SJCRH30 (cell line): Measurements from ENCODE around the gene SLC35B2. TPM values are rescaled to one million over a fixed set of nuclear protein-coding genes. Genes with fewer than 3 reads are reported as not detected.

Source experiments
- DNase-seq, 2 experiments: peaks; one replicate each; pipeline ENCODE4 v3.0.0-alpha.2; 2015 to 2020
- H3K27ac ChIP-seq: fragments of 250-450 bp; sonication (Bioruptor Pico); 2 replicates; pipeline ENCODE4 v1.5.1; 2020; ENCODE audit warnings: mild to moderate bottlenecking, moderate library complexity
- H3K27me3 ChIP-seq: fragments of 250-450 bp; sonication (Bioruptor Pico); 2 replicates; pipeline ENCODE4 v1.5.1; 2020; ENCODE audit warnings: mild to moderate bottlenecking, moderate library complexity
- H3K36me3 ChIP-seq: fragments of 250-450 bp; sonication (Bioruptor Pico); 2 replicates; pipeline ENCODE4 v1.5.1; 2020; ENCODE audit warnings: mild to moderate bottlenecking, moderate library complexity
- H3K4me1 ChIP-seq: fragments of 250-450 bp; sonication (Bioruptor Pico); 2 replicates; pipeline ENCODE4 v1.5.1; 2020; ENCODE audit warnings: mild to moderate bottlenecking, moderate library complexity
- H3K4me3 ChIP-seq: fragments of 250-450 bp; sonication (Bioruptor Pico); 2 replicates; pipeline ENCODE4 v1.5.1; 2020; ENCODE audit warnings: mild to moderate bottlenecking, moderate library complexity
- H3K9me3 ChIP-seq: fragments of 250-450 bp; sonication (Bioruptor Pico); replicated peaks from 2 replicates; pipeline ENCODE4 v1.5.1; 2020; ENCODE audit warnings: mild to moderate bottlenecking, moderate library complexity
- total RNA-seq: library from RNA; depleted of rRNA; stranded (reverse); fragments of >200 nt; shearing (Covaris generic); gene quantifications from 2 replicates; pipeline ENCODE4 v1.2.3, GENCODE V29; 2014

SLC35B2 gene
- total RNA-seq, 1 experiment from 2014 or later: 27.8 TPM

DNA sequence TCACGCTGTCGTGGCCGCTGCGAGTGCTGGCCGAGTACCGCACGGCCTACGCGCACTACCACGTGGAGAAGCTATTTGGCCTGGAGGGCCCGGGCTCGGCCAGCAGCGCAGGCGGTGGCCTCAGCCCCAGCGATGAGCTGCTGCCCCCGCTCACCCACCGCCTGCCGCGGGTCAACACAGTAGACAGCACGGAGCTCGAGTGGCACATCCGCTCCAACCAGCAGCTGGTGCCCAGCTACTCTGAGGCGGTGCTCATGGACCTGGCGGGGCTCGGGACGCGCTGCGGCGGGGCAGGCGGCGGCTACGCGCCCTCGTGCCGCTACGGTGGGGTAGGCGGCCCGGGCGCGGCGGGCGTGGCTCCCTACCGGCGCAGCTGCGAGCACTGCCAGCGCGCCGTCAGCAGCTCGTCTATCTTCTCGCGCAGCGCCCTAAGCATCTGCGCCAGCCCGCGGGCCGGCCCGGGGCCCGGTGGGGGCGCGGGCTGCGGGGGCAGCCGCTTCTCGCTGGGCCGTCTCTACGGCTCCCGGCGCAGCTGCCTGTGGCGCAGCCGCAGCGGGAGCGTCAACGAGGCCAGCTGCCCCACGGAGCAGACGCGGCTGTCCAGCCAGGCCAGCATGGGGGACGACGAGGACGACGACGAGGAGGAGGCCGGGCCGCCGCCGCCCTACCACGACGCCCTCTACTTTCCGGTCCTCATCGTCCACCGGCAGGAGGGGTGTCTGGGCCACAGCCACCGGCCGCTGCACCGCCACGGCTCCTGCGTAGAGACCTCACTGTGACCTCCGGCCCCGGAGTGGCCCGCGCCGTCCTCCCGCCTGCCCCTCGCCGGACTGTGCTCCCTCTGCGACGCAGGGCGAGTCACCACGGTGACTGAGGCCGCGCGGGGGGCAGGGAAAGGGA lies 18.7 kb upstream of the SLC35B2 start:
- Histone ChIP-seq H3K27ac (no peak overlapping the region), H3K36me3 (no peaks in the 10 kb centered on the region), H3K27me3 (peaks cover 6% of the 10 kb centered on the region; the same call in 1 of the 2 replicates), H3K9me3 (no peaks in the 10 kb centered on the region), H3K4me1 (no peaks in the 10 kb centered on the region), H3K4me3 (peak overlapping the region; percentile 45)
- DNase-seq: peak; percentile 31 to 37

DNA sequence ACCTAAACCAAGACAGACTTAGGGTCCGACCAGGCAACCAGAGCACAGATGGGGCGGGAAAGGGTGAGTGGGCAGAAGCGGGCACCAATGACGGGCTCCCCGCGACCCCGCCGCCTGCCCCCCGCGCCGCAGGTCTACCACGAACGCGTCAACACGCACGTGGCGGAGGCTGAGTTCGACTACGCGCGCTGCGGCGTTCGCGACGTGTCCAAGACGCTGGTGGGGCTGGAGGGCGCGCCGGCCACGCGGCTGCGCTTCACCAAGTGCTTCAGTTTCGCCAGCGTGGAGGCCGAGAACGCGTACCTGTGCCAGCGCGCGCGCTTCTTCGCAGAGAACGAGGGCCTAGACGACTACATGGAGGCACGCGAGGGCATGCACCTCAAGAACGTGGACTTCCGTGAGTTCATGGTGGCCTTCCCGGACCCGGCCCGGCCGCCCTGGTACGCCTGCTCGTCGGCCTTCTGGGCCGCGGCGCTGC lies 18.0 kb upstream of the SLC35B2 start:
- no peak overlapping the region for H3K4me3 ChIP-seq
- H3K36me3 ChIP-seq: no peaks in the 10 kb centered on the region
- H3K4me1 ChIP-seq: no peaks in the 10 kb centered on the region
- H3K27ac ChIP-seq: no peak overlapping the region
- no peaks in the 10 kb centered on the region for H3K9me3 ChIP-seq
- DNase-seq: no peak
- peaks cover 6% of the 10 kb centered on the region; the same call in 1 of the 2 replicates for H3K27me3 ChIP-seq

DNA sequence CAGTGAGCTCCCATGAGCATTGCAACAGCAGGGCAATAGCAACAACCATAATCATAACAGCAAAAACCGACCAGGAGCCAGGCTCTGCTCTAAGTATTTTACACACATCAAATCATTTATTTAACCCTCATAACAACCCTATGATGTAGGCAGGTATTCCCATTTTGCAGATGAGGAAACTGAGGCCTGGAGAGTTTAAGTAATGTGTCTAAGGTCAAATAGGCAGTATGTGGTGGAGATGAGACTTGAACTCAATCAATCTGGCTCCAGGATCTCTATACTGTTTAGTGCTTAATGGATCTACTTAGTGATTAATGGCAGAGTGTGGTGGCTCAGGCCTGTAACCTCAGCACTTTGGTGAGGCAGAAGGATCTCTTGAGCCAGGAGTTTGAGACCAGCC lies 16.3 kb upstream of the SLC35B2 start:
- H3K4me3 ChIP-seq: no peak overlapping the region
- H3K27me3 ChIP-seq: peaks cover 17% of the 10 kb centered on the region
- no peak overlapping the region for H3K27ac ChIP-seq
- no peaks in the 10 kb centered on the region for H3K4me1 ChIP-seq
- H3K9me3 ChIP-seq: no peaks in the 10 kb centered on the region
- no peaks in the 10 kb centered on the region for H3K36me3 ChIP-seq
- no peak for DNase-seq

DNA sequence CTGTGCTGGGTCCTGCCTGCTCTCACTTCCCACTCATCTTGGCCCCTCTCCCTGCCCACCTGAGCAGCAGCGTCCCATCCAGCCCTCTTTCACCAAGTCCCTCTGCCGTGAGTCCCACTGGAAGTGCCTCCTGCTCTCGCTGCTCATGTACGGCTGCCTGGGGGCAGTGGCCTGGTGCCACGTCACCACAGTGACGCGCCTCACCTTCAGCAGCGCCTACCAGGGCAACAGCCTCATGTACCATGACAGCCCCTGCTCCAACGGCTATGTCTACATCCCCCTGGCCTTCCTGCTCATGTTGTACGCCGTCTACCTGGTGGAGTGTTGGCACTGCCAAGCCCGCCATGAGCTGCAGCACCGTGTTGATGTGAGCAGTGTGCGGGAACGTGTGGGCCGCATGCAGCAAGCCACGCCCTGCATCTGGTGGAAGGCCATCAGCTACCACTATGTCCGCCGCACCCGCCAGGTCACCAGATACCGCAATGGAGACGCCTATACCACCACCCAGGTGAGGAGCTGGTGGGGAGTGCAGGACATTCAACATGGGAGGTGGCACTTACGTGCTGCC lies 15.8 kb upstream of the SLC35B2 start:
- Histone ChIP-seq H3K27me3 (peaks cover 19% of the 10 kb centered on the region), H3K36me3 (no peaks in the 10 kb centered on the region), H3K4me1 (no peaks in the 10 kb centered on the region), H3K9me3 (no peaks in the 10 kb centered on the region), H3K27ac (no peak overlapping the region), H3K4me3 (no peak overlapping the region)
- DNase-seq: no peak

DNA sequence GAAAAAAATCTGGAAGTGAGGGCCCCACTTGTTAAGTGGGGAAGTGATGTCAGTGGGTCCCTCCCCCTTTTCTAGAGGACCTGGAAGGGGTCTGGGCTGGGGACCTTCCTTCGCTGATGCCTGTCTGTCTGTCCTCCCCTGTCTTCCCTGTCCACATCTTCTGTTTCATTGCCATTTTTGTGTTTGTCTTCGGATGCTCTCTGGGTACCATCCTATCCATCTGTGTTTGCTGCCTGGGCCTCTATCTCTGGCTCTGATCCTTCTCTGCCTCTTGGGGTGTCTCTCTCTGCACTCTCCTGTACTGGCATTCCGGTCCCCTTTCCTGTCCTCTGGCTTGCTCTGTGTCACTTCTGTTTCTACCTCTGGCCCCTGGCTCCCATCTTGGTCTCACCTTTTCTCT lies 15.2 kb upstream of the SLC35B2 start:
- peaks cover 19% of the 10 kb centered on the region for H3K27me3 ChIP-seq

DNA sequence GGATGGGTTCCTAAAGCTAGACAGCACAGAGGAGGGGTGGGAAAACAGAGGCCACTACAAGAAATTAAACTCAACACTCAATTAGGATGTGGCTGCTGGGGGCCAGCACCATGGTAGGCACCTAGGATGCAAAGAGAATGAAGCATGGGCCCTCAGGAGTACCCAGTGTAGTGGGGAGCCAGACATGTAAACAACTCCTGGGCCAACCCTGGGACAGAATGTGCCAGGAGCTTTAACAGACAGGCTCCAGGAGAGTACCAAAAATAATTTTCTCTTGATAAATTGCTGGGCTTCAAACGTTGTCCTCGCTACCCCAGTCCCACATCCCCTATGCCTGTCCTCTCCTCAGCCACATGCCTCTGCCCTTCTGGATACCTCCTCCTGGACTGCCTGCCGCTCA lies 14.6 kb upstream of the SLC35B2 start:
- no peak for DNase-seq
- H3K27me3 ChIP-seq: peaks cover 19% of the 10 kb centered on the region
- H3K27ac ChIP-seq: no peak overlapping the region
- H3K9me3 ChIP-seq: no peaks in the 10 kb centered on the region
- H3K4me3 ChIP-seq: no peak overlapping the region
- no peaks in the 10 kb centered on the region for H3K36me3 ChIP-seq
- no peaks in the 10 kb centered on the region for H3K4me1 ChIP-seq

More for the DNA sequence above, 15.2 kb upstream of the SLC35B2 start:
- Histone ChIP-seq H3K27ac (no peak overlapping the region), H3K36me3 (no peaks in the 10 kb centered on the region), H3K4me1 (no peaks in the 10 kb centered on the region), H3K4me3 (no peak overlapping the region), H3K9me3 (no peaks in the 10 kb centered on the region)
- no peak for DNase-seq

DNA sequence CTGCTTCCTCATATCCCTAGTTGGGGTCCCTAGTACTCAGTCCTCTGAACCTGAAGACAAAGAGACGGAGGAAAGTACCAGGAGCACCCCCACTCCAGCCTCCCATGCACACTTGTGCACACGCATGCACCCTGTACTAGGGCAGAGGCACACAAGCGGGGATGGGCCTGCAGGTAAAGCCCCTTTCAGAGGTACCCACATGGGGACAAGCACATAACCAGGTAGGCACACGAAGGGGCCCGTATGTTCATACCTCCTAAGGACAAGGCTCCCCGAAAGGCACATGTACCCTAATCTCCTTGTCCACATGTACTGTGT lies 14.0 kb upstream of the SLC35B2 start:
- no peaks in the 10 kb centered on the region for H3K4me1 ChIP-seq
- no peaks in the 10 kb centered on the region for H3K9me3 ChIP-seq
- H3K4me3 ChIP-seq: no peak overlapping the region; the same call in 1 of the 2 replicates
- H3K27me3 ChIP-seq: peaks cover 19% of the 10 kb centered on the region
- no peak overlapping the region for H3K27ac ChIP-seq
- no peak for DNase-seq
- H3K36me3 ChIP-seq: no peaks in the 10 kb centered on the region

DNA sequence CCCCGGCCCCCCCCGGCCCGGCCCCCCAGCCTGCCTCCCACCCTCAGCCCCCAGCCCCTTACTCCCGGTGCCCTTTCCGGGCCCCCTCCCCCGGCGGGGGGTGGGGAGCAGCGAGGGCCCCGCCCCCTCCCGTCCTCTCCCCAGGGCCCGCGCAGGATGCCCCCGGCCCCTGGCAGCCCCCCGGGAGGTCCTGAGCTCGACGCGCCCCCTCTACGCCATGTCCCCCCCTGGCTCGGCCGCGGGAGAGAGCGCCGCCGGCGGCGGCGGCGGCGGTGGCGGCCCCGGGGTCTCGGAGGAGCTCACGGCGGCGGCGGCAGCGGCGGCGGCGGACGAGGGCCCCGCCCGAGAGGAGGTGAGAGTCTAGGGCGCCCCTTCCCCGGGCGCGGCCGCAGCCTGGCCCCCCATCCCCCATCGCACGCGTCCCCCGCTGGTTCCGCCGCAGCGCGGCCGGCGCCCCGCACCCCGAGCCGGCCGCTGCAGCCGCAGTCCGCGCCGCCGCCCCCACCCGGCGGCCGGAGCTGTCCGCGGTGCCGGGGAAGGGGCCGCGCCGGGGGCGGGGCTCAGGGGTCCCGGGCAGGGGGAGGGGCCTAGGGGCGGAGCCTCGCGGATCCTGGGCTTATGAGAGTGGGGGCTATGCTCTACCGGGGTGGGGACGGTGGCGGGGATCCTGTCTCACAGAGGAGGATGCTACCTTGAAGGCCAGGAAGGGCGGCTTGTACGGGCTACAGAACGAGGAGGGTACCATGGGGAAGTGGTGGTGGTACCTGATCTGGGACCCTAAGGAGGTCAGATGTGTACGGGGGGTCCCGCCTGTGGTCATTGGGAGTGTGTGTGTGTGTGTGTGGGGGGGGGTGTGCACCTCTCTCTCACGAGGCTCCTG lies 13.4 kb upstream of the SLC35B2 start:
- Histone ChIP-seq H3K4me1 (no peaks in the 10 kb centered on the region), H3K27me3 (peaks cover 19% of the 10 kb centered on the region), H3K36me3 (no peaks in the 10 kb centered on the region), H3K9me3 (no peaks in the 10 kb centered on the region), H3K27ac (no peak overlapping the region), H3K4me3 (peak overlapping the region; percentile 48)
- DNase-seq: peak; percentile 29 to 42

DNA sequence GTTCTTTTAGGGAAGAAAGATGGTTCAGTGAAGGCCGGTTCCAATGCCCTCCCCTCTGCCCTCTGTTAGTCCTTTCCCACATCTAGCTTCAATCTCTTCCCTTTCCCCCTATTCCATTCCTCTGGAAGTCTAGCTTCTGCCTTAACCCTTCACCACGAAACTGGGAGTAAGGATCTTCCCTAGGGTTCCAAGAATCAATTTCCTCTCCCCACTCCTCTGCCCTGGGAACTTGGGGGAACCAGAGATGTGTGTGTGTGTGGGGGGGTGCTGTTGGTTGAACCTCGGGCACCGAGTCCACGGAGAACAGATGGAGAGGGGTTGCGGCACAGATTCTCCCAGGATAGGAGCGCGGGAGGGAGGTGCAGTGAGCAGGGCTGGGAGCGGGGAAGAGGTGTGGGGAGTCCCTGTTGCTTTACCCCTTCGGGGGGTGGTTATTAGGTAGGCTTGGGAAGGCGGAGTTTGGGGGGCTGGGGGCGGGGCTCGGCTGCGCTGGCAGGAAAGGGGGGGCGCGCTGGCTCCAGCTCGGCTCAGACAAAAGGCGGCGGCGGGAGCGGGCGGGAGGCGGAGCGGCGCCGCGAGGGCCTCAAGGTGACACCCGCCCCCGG lies 12.7 kb upstream of the SLC35B2 start, which contains the start of gene TMEM151B:
Gene TMEM151B (plus strand): TSS at position 530 of the 605 bp plus-strand sequence. CDS start 293 bp downstream, outside the sequence.
- no peaks in the 10 kb centered on the region for H3K36me3 ChIP-seq
- H3K4me1 ChIP-seq: no peaks in the 10 kb centered on the region
- peak within 1 kb of the TSS; percentile 48 for H3K4me3 ChIP-seq
- DNase-seq: no peak
- peaks cover 19% of the 10 kb centered on the region for H3K27me3 ChIP-seq
- no peak within 1 kb of the TSS for H3K27ac ChIP-seq
- no peaks in the 10 kb centered on the region for H3K9me3 ChIP-seq

DNA sequence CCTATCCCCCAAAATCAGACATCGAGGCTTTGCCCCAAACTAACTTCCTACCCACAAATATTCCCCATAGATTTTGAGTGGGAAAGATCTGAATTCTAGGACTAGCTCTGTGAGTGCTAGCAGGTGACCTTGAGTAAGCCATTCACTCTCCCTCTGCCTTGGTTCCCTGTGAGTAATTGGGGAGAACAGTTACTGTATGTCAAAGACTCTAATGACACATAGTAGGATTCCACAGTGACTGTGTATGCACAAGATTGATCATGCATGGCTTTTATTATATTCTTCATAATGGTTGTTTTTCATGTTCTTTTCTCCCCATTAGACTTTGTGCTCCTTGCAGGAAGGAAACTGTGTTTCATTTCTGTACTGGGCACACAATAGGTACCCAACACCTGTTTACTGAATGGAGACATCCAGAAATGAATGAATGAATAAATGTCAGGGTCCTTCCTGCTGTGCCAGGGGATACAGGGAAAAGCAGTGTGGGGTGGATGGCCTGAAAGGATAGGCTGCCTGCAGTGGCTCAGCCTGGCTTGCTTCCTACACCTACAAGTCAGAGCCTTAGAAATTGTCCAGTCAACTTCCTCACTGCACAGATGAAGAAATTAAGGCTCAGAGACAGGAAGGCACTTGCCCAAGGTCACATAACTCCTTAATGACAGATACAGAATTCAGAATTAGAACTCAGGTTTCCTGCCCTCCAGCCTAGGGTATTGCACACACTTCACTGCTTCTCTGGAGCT lies 12.0 kb upstream of the SLC35B2 start:
- H3K4me3 ChIP-seq: no peak overlapping the region
- H3K9me3 ChIP-seq: no peaks in the 10 kb centered on the region
- H3K36me3 ChIP-seq: no peaks in the 10 kb centered on the region
- no peak overlapping the region for H3K27ac ChIP-seq
- DNase-seq: no peak
- peaks cover 19% of the 10 kb centered on the region for H3K27me3 ChIP-seq
- H3K4me1 ChIP-seq: peaks cover 3% of the 10 kb centered on the region; the same call in 1 of the 2 replicates

DNA sequence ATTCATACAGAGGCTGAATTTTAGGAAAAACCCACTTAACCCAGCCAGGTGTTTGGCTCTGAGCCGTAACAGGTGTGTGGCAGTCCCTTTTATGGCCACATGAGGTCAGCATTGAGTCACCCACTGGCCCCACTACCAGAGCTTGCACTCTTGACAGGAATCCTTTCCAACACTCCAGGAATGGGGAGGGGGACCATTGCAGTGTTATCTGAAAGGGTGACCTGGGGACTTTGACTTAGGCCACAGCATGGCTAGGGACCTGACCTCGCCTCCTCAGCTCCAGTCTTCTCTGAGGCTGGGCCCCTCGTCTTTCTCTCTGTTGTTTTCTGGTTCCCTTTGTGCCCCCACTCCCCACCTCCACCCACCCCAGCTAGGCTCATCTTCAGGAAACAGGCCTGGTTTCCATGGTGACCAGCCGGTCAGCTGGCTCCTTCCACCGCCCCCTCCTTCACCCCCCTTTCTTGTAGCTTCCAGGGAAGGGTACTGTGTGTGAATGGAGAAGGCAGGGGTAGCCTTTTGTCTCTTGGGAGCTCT lies 10.8 kb upstream of the SLC35B2 start:
- DNase-seq: peak; percentile 52 to 84
- H3K4me3 ChIP-seq: no peak overlapping the region

DNA sequence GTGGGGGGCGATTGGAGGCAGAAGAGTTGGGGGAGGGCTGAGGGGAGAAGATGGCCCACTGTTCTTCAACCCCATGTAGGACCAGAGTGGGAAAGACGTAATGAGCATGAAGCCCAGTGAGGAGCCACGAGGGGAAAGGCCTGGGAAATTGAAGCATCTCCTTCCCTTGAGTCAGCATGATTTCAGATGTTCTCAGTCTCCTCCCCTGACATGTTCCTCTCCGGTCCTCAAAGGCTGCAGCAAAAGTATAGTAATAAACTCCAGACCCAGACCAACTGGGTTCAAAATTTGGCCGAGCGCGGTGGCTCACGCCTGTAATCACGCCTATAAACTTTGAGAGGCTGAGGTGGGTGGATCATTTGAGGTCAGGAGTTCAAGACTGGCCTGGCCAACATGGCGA lies 9.9 kb upstream of the SLC35B2 start:
- Histone ChIP-seq H3K4me3 (no peak overlapping the region), H3K27me3 (peaks cover 19% of the 10 kb centered on the region), H3K4me1 (peaks cover 11% of the 10 kb centered on the region; the same call in 1 of the 2 replicates), H3K27ac (no peak overlapping the region), H3K9me3 (no peaks in the 10 kb centered on the region), H3K36me3 (no peaks in the 10 kb centered on the region)
- DNase-seq: no peak

More for the DNA sequence above, 10.8 kb upstream of the SLC35B2 start:
- H3K27me3 ChIP-seq: peaks cover 19% of the 10 kb centered on the region
- peaks cover 11% of the 10 kb centered on the region; the same call in 1 of the 2 replicates for H3K4me1 ChIP-seq
- H3K9me3 ChIP-seq: no peaks in the 10 kb centered on the region
- no peaks in the 10 kb centered on the region for H3K36me3 ChIP-seq
- no peak overlapping the region for H3K27ac ChIP-seq

DNA sequence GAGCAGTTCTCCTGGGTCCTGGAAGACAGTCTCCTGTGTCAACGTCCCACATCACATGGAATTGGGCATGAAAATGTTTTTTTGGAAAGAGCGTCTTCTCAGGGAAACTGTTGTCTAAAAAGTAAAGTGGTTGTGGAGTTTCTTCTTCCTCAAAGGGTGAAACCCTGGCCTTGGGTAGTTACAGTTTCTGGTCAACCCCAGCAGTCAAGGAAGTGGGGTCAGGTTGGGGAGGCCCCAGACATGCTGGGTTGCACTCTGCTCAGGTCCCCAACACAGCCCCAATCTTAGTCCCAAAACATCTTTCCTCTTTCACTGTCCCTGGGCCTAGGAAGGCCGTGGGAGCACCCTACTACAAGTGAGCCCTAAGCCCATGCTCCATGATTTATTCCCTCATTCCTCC lies 9.0 kb upstream of the SLC35B2 start:
- H3K4me1 ChIP-seq: peaks cover 11% of the 10 kb centered on the region; the same call in 1 of the 2 replicates
- no peak overlapping the region for H3K27ac ChIP-seq
- no peak for DNase-seq

More for the DNA sequence above, 9.0 kb upstream of the SLC35B2 start:
- Histone ChIP-seq H3K9me3 (no peaks in the 10 kb centered on the region), H3K4me3 (no peak overlapping the region), H3K36me3 (no peaks in the 10 kb centered on the region), H3K27me3 (peaks cover 15% of the 10 kb centered on the region)
